SK-N-SH (cell line): ENCODE measurements around the gene ABCB7. TPM values are rescaled to one million over a fixed set of nuclear protein-coding genes. Genes with fewer than 3 reads are reported as not detected.

Experiments used
- CTCF ChIA-PET: fragments of 300-600, 350-600 bp; formaldehyde crosslinking; extraction: SDS; loops from one replicate; lab custom pipeline; 2021; lab: Yijun Ruan, JAX
- POLR2A ChIA-PET: fragments of 350-600 bp; sonication (Branson Sonifier 250); formaldehyde crosslinking; extraction: SDS; loops from one replicate; lab custom pipeline; 2020; ENCODE audit warnings: antibody characterized with exemption, inconsistent platforms; lab: Yijun Ruan, JAX
- DNase-seq: peaks from one replicate; pipeline ENCODE4 v3.0.0; 2012
- H2AFZ ChIP-seq: fragments of 200-600 bp; sonication (generic); 2 replicates; pipeline ENCODE4 v1.8.1; 2016; ENCODE audit warnings: antibody characterized with exemption, mild to moderate bottlenecking, low read depth
- H3F3A ChIP-seq: fragments of 200-600 bp; sonication (generic); replicated peaks from 2 replicates; pipeline ENCODE3; 2016; ENCODE audit warnings: antibody characterized with exemption, mild to moderate bottlenecking; ENCODE audit not compliant: insufficient read depth
- H3K27ac ChIP-seq, 2 experiments: fragments of 200-500 bp in 1 of 2; fragments of 200-600 bp in 1 of 2; sonication (Bioruptor generic) in 1 of 2; sonication (generic), shearing (Covaris generic) in 1 of 2; 2 replicates each; pipeline versions ENCODE4 v1.5.1 to v1.6.1; 2014 to 2016; ENCODE audit warnings: low read depth in 2 of 2, inconsistent platforms in 1 of 2, low read length in 1 of 2, mild to moderate bottlenecking in 1 of 2, mixed read lengths in 1 of 2
- H3K27me3 ChIP-seq: fragments of 200-600 bp; sonication (generic), shearing (Covaris generic); 2 replicates; pipeline ENCODE4 v1.6.1; 2016; ENCODE audit warnings: mixed run types; ENCODE audit not compliant: insufficient read depth
- H3K36me3 ChIP-seq, 2 experiments: fragments of 200-500 bp in 1 of 2; fragments of 200-600 bp in 1 of 2; sonication (Bioruptor generic) in 1 of 2; sonication (generic) in 1 of 2; replicated peaks in 1 of 2; 2 replicates each; pipeline versions ENCODE3 to v1.5.1; 2014 to 2016; ENCODE audit warnings: low read length in 1 of 2, mild to moderate bottlenecking in 1 of 2; ENCODE audit not compliant: insufficient read depth in 2 of 2, control insufficient read depth in 1 of 2
- H3K4me1 ChIP-seq, 2 experiments: fragments of 200-500 bp in 1 of 2; fragments of 200-600 bp in 1 of 2; sonication (Bioruptor generic) in 1 of 2; sonication (generic), shearing (Covaris generic) in 1 of 2; 2 replicates each; pipeline versions ENCODE4 v1.5.1 to v1.6.1; 2014 to 2016; ENCODE audit warnings: low read depth in 1 of 2, low read length in 1 of 2, mixed run types in 1 of 2; ENCODE audit not compliant: insufficient read depth in 2 of 2, control insufficient read depth in 1 of 2
- H3K4me2 ChIP-seq: fragments of 200-600 bp; sonication (generic), shearing (Covaris generic); 2 replicates; pipeline ENCODE4 v1.6.1; 2017; ENCODE audit warnings: mixed run types
- H3K4me3 ChIP-seq, 2 experiments: fragments of 200-500 bp in 1 of 2; fragments of 200-600 bp in 1 of 2; sonication (Bioruptor generic) in 1 of 2; sonication (generic), shearing (Covaris generic) in 1 of 2; 2 replicates each; pipeline versions ENCODE4 v1.5.1 to v1.8.1; 2014 to 2016; ENCODE audit warnings: low read depth in 2 of 2, inconsistent platforms in 1 of 2, low read length in 1 of 2, mild to moderate bottlenecking in 1 of 2, mixed read lengths in 1 of 2, moderate library complexity in 1 of 2
- H3K79me2 ChIP-seq: fragments of 200-600 bp; sonication (generic); 2 replicates; pipeline ENCODE4 v1.8.1; 2017; ENCODE audit warnings: mild to moderate bottlenecking; ENCODE audit not compliant: insufficient read depth
- H3K9ac ChIP-seq: fragments of 200-600 bp; sonication (generic); 2 replicates; pipeline ENCODE4 v1.6.1; 2017; ENCODE audit warnings: mixed run types
- H3K9me2 ChIP-seq: fragments of 200-600 bp; sonication (generic); 2 replicates; pipeline ENCODE4 v1.6.1; 2017; ENCODE audit warnings: mixed run types
- H3K9me3 ChIP-seq: fragments of 200-600 bp; sonication (generic); 2 replicates; pipeline ENCODE4 v1.6.1; 2017; ENCODE audit warnings: mixed run types, mild to moderate bottlenecking, moderate library complexity
- H4K20me1 ChIP-seq: fragments of 200-600 bp; sonication (generic); 2 replicates; pipeline ENCODE4 v1.6.1; 2017; ENCODE audit warnings: mild to moderate bottlenecking, mixed run types; ENCODE audit not compliant: insufficient read depth
- CHD2 ChIP-seq: fragments of 150-350 bp; IDR thresholded peaks from 2 replicates; pipeline ENCODE4 v1.6.1; 2018; ENCODE audit warnings: low read length; ENCODE audit not compliant: partially characterized antibody
- ELF1 ChIP-seq: IDR thresholded peaks from 2 replicates; pipeline ENCODE4 v1.4.0; 2012
- EP300 ChIP-seq, 2 experiments: IDR thresholded peaks; 2 replicates each; pipeline versions ENCODE4 v1.4.0 to v1.6.1; 2012; ENCODE audit warnings: borderline replicate concordance in 1 of 2, low read depth in 1 of 2, low read length in 1 of 2
- EZH2phosphoT487 ChIP-seq: fragments of 200-600 bp; sonication (generic); IDR thresholded peaks from 2 replicates; pipeline ENCODE4 v1.6.1; 2017; ENCODE audit warnings: low read depth, mixed run types, mild to moderate bottlenecking, antibody characterized with exemption, moderate library complexity, borderline replicate concordance
- FOSL2 ChIP-seq: IDR thresholded peaks from 2 replicates; pipeline ENCODE4 v1.4.0; 2012; ENCODE audit warnings: low read depth, mild to moderate bottlenecking, moderate library complexity, borderline replicate concordance
- FOXM1 ChIP-seq: IDR thresholded peaks from 2 replicates; pipeline ENCODE4 v1.4.0; 2012; ENCODE audit warnings: low read depth, mild to moderate bottlenecking
- GABPA ChIP-seq: IDR thresholded peaks from 2 replicates; pipeline ENCODE4 v1.4.0; 2012; ENCODE audit warnings: low read depth, mild to moderate bottlenecking
- GATA2 ChIP-seq: sonication (generic); formaldehyde crosslinking; IDR thresholded peaks from 2 replicates; pipeline ENCODE4 v1.5.0; 2020; ENCODE audit warnings: mild to moderate bottlenecking, missing genetic modification reagents
- IRF3 ChIP-seq: fragments of 150-350 bp; IDR thresholded peaks from 2 replicates; pipeline ENCODE4 v1.6.1; 2016; ENCODE audit warnings: mild to moderate bottlenecking, low read depth, low read length
- MAX ChIP-seq: IDR thresholded peaks from 2 replicates; pipeline ENCODE4 v1.4.0; 2012; ENCODE audit warnings: low read depth
- MEF2A ChIP-seq: IDR thresholded peaks from 2 replicates; pipeline ENCODE4 v1.4.0; 2012; ENCODE audit warnings: low read depth, borderline replicate concordance
- MXI1 ChIP-seq: IDR thresholded peaks from 2 replicates; pipeline ENCODE4 v1.6.1; 2012; ENCODE audit warnings: mild to moderate bottlenecking, low read depth, low read length, improper control_type of control experiment
- NFIC ChIP-seq: IDR thresholded peaks from 2 replicates; pipeline ENCODE4 v1.4.0; 2012; ENCODE audit warnings: borderline replicate concordance
- NRF1 ChIP-seq: IDR thresholded peaks from 2 replicates; pipeline ENCODE4 v1.6.1; 2012; ENCODE audit warnings: low read depth, mild to moderate bottlenecking, low read length
- POLR2AphosphoS5 ChIP-seq: IDR thresholded peaks from 2 replicates; pipeline ENCODE4 v1.6.1; 2012; ENCODE audit warnings: low read depth, low read length
- RAD21 ChIP-seq: IDR thresholded peaks from 2 replicates; pipeline ENCODE4 v1.6.1; 2012; ENCODE audit warnings: mild to moderate bottlenecking, low read length
- SIN3A ChIP-seq: IDR thresholded peaks from 2 replicates; pipeline ENCODE4 v1.6.1; 2012; ENCODE audit warnings: low read depth, mild to moderate bottlenecking, low read length, moderate library complexity, borderline replicate concordance
- TAF1 ChIP-seq: IDR thresholded peaks from 2 replicates; pipeline ENCODE4 v1.6.1; 2012; ENCODE audit warnings: low read depth, mild to moderate bottlenecking, low read length, moderate library complexity, borderline replicate concordance
- TEAD4 ChIP-seq: IDR thresholded peaks from 2 replicates; pipeline ENCODE4 v1.4.0; 2012; ENCODE audit warnings: mild to moderate bottlenecking, borderline replicate concordance; ENCODE audit not compliant: insufficient read depth
- ZBTB33 ChIP-seq: IDR thresholded peaks from 2 replicates; pipeline ENCODE4 v1.4.0; 2012; ENCODE audit warnings: low read depth, borderline replicate concordance
- WGBS: methylation state at CpG from one replicate; pipeline ENCODE4 v1.1.6; 2017; ENCODE audit warnings: low lambda C conversion rate; 5-methylcytosine and 5-hydroxymethylcytosine counted together
- polyA plus RNA-seq, 3 experiments: library from polyadenylated mRNA; depleted of rRNA; stranded (reverse); fragments of >200 nt; gene quantifications; 2 replicates each; pipeline ENCODE4 v1.2.3, GENCODE V29; 2012

Gene ABCB7
- polyA plus RNA-seq, 1 of the 3 experiments (the other 2 are of a cell fraction) = 20.4 TPM

GRCh38 chrX:75061701-75062100 lies 94.4 kb downstream of the ABCB7 start:
- Histone ChIP-seq H3K36me3 (peaks cover 5 to 14% of the 10 kb centered on the region in 2 experiments), H2AFZ (no peak overlapping the region), H3K27me3 (no peaks in the 10 kb centered on the region), H3K9me2 (no peaks in the 10 kb centered on the region), H3K4me2 (no peak overlapping the region), H3K9ac (no peak overlapping the region), H3K79me2 (no peaks in the 10 kb centered on the region), H3F3A (no peaks in the 10 kb centered on the region), H4K20me1 (no peaks in the 10 kb centered on the region), H3K4me3 (no peak overlapping the region), H3K9me3 (no peaks in the 10 kb centered on the region), H3K4me1 (no peaks in the 10 kb centered on the region), H3K27ac (no peak overlapping the region)
- 88% methylated on average over 1 of the region's 1 CpG for WGBS
- POLR2A ChIA-PET = no interaction called here
- CTCF ChIA-PET = no interaction called here
- no peak for TF ChIP-seq IRF3
- no peak for TF ChIP-seq NRF1
- TF ChIP-seq RAD21 = no peak
- no peak for TF ChIP-seq TAF1
- TF ChIP-seq MEF2A = no peak
- no peak for TF ChIP-seq CHD2
- TF ChIP-seq EZH2phosphoT487 = no peak
- TF ChIP-seq MXI1 = no peak
- TF ChIP-seq GABPA = no peak
- TF ChIP-seq GATA2 (CRISPR knock-in tag) = no peak
- no peak for TF ChIP-seq NFIC
- no peak for TF ChIP-seq ZBTB33
- no peak for TF ChIP-seq SIN3A
- TF ChIP-seq ELF1 = no peak
- no peak for TF ChIP-seq TEAD4
- no peak for TF ChIP-seq FOSL2
- TF ChIP-seq MAX = no peak
- no peak for TF ChIP-seq EP300 (IDR thresholded peaks at IDR 0.05; ENCODE audit: borderline replicate concordance in 1 of 2, low read depth in 1 of 2, low read length in 1 of 2)
- no peak for TF ChIP-seq POLR2AphosphoS5
- no peak for TF ChIP-seq FOXM1
- DNase-seq = no peak
